Measurements from ENCODE around the gene MIOS. TPM values are rescaled to one million over a fixed set of nuclear protein-coding genes. Genes with fewer than 3 reads are reported as not detected.

The MIOS gene
- total RNA-seq, 1 donor = 44.9 TPM

DNA sequence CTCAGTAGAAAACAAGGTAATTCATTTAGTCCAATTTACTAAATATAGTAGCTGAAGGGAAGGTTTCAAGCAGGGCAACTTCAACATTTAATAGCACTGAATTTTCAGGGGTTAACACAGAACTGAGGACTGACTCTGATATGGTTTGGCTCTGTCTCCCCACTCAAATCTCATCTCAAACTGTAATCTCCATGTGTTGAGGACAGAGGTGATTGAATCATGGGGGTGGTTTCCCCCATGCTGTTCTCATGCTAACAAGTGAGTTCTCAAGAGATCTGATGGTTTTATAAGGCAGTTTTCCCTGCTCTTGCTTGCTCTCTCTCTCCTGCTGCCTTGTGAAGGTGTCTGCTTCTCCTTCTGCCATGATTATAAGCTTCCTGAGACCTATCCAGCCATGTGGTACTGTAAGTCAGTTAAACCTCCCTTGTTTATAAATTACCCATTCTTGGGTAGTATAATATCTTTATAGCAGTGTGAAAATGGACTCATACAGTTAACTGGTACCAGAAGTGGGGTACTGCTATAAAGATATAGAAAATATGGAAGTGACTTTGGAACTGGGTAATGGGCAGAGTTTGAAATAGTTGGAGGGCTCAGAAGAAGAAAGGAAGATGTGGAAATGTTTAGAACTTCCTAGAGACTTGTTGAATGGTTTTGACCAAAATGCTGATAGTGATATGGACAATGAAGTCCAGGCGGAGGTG is 64.1 kb downstream of the MIOS start:
- H3K4me3 ChIP-seq (ENCODE audit: low read depth, low read length) = no peak overlapping the region
- TF ChIP-seq, protein P1, sequence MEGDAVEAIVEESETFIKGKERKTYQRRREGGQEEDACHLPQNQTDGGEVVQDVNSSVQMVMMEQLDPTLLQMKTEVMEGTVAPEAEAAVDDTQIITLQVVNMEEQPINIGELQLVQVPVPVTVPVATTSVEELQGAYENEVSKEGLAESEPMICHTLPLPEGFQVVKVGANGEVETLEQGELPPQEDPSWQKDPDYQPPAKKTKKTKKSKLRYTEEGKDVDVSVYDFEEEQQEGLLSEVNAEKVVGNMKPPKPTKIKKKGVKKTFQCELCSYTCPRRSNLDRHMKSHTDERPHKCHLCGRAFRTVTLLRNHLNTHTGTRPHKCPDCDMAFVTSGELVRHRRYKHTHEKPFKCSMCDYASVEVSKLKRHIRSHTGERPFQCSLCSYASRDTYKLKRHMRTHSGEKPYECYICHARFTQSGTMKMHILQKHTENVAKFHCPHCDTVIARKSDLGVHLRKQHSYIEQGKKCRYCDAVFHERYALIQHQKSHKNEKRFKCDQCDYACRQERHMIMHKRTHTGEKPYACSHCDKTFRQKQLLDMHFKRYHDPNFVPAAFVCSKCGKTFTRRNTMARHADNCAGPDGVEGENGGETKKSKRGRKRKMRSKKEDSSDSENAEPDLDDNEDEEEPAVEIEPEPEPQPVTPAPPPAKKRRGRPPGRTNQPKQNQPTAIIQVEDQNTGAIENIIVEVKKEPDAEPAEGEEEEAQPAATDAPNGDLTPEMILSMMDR (IDR thresholded peaks at IDR 0.05; ENCODE audit: insufficient read depth, low read depth, low read length) = no peak
- DNase-seq (ENCODE audit: low read depth) = no peak

DNA sequence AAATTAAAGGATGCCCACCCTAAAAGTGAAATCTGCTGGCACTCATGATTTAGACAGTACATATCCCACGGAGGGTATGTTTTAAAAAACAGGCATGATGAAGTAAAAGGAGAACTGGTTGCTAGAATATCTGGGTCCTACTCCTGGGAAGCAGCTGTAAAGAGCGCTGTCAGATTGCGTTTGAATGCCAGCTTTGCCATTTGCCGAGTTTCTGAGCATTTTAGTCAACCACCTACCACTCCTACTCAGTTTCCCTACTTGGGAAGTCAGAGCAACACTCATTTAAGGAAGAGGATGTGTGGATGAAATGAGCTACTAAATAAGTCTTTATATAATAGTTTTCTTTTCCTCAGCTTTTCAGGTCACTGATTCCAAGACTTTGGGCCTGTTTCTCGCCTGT is 72.7 kb downstream of the MIOS start:
- TF ChIP-seq, protein P1 (IDR thresholded peaks at IDR 0.05; ENCODE audit: insufficient read depth, low read depth, low read length) = no peak
- H3K4me3 ChIP-seq (ENCODE audit: low read depth, low read length) = peak overlapping the region; percentile 98
- no peak for DNase-seq (ENCODE audit: low read depth)

DNA sequence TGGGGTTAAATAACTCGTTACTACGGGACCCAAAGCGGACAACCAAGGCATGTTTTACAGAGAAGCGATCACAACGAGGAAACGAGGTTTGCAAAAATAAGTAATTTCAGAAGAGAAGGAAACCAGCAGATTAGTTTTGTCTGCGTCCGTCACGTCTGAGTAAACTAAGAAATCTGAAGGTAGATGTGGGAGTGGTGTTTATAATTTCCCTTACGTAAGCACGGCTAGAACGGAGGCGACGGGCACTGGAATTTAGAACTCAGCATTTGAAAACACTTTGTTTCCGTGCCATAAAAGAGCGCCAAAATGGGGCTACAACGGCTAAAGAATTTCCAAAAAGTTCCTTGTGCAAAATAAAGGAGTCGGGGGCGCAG is 73.2 kb downstream of the MIOS start:
- peak overlapping the region; percentile 98 for H3K4me3 ChIP-seq (ENCODE audit: low read depth, low read length)
- TF ChIP-seq, protein P1 (IDR thresholded peaks at IDR 0.05; ENCODE audit: insufficient read depth, low read depth, low read length) = no peak
- peak; percentile 36 for DNase-seq (ENCODE audit: low read depth)

DNA sequence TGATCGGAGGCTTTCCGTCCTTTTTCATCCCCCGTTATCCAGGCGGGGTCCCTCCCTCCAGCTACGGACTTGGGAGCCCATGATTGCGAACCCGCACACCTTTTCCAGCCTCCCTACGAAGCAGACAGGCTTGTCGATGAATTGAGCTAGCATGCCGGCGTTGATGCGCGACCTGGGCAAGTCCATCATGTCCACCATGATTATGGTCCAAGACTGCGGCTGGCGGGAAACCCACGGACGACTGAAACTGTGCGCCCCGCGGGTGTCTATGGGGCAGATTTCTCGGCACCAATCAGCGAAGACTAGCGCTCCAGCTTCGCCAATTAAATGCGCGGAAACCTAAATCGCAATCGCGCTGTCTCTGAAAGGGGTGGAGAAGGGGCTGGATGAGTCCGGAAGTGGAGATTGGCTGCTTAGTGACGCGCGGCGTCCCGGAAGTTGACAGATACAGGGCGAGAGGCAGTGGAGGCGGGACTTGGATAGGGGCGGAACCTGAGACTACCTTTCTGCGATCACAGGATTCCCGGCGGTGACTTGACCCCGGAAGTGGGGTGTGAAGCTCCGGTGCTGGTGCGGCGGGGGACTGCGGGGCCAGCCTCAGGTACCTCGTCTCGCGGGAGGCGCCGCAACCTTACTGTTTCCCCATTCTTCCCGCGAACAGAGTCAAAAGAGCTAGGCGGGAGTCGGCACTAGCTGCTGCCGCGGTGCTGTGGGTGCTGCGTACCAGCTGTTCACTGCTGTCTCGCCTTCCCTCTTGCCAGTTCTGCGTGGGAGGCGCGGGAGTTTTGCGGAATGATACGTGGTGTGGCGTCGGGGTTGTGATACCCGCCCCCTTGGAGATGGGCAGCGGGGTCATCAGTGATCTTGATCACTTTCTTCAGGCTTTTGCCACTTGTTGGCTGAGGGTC is 73.8 kb downstream of the MIOS start, which contains the start of gene UMAD1:
Gene UMAD1 (plus strand): TSS at position 532 of the 908 bp plus-strand sequence. CDS start 32,620 bp downstream, outside the sequence.
- peak; percentile 98 for DNase-seq (ENCODE audit: low read depth)
- peak within 1 kb of the TSS; percentile 98 for H3K4me3 ChIP-seq (ENCODE audit: low read depth, low read length)
- TF ChIP-seq, protein P1 (IDR thresholded peaks at IDR 0.05; ENCODE audit: insufficient read depth, low read depth, low read length) = no peak

DNA sequence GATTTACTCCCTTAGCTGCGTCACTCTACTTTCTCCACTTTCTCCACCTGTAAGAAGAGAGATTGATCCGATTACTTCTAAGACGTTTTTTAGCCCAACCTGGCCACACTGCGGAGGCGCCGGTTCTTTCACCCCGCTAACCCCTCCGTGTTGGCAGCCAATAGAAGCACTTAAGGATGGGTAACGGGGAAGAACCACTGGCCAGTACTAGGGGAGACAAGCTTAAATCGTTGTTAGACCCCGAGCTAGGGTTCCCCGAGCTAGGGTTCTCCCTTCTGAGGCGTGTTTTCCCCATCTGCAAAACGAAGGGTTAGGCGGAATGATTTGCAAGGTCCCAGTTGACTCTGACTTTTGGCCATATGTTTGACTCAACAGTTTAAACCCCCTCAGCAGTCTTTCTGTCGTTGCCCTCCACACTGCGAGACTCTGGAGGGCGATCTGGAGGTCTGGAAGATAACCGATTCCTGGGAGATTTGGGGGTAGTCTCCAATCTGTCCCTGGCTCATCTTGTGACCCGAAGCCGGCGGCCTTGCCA is 74.5 kb downstream of the MIOS start:
- TF ChIP-seq, protein P1 (IDR thresholded peaks at IDR 0.05; ENCODE audit: insufficient read depth, low read depth, low read length) = no peak

DNA sequence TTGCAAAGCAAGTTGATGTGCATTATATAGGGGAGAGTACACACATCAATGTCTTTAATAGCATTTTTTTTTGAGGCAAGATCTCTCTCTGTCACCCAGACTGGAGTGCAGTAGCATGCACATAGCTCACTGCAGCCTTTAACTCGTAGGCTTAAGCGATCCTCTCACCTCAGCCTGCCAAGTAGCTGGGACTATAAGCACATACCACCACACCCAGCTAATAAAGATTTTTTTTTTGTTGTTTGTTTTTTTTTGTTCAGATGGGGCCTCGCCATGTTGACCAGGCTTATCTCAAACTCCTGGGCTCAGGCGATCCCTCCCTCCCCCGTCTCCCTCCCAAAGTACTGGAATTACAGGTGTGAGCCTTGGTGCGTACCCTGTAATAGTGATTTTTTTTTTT is 75.4 kb downstream of the MIOS start:
- DNase-seq (ENCODE audit: low read depth) = no peak
- TF ChIP-seq, protein P1 (IDR thresholded peaks at IDR 0.05; ENCODE audit: insufficient read depth, low read depth, low read length) = no peak
- no peak overlapping the region for H3K4me3 ChIP-seq (ENCODE audit: low read depth, low read length)

More for the DNA sequence above, 74.5 kb downstream of the MIOS start:
- DNase-seq (ENCODE audit: low read depth) = no peak
- H3K4me3 ChIP-seq (ENCODE audit: low read depth, low read length) = peak overlapping the region; percentile 98

All from fibroblast of villous mesenchyme (primary cell).